Esophagus muscularis mucosa (tissue), 3 donors: ENCODE data around the gene ABCA2.

Experiments used
- POLR2A ChIP-seq: fragments of 450-650 bp; IDR thresholded peaks from one replicate; pipeline ENCODE4 v1.6.1; 2017; ENCODE audit warnings: antibody characterized with exemption, moderate library complexity, mild to moderate bottlenecking, low read depth
- TF ChIP-seq, protein P1 (sequence below), 3 experiments: fragments of 200-600 bp in 2 of 3; fragments of 450-650 bp in 1 of 3; sonication (generic) in 2 of 3; IDR thresholded peaks; one replicate each; pipeline ENCODE4 v1.5.1; 2017 to 2019; ENCODE audit warnings: antibody characterized with exemption in 3 of 3, mild to moderate bottlenecking in 2 of 3, moderate library complexity in 1 of 3

DNA sequence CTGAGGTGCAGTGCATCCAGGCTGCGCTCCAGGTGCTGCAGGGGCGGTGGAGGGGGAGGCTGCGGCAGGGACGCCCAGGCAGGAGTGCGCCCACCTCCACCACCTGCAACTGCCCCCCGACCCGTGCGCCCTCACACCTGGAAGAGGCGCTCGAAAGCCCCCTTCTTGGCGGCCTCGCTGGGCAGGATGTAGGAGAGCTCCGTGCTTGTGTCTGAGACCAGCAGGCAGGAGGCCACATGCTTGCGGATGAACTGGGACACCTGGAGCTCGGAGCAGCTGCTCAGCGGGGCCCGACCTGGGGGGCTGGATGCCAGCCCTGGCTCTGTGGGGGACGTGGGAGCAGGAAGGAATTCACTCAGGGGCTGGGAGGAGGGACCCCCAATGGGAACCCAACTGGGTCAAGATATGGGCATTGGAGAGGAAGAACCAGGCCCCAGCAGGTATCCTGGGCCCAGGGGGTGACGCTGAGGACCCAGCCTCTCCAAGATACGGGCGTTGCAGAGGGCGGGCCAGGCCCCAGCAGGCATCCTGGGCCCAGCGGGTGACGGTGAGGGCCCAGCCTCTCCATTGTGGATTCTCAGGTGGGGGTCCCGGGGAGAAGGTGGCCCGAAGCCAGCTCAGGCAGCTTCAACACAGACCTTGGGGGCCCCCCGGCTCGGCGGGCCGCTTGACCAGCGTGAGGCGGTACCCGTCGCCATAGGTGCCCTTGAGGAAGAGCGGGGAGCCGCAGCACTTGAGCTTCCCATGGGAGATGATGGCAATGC is 13.1 kb downstream of the ABCA2 start:
- TF ChIP-seq, protein P1, sequence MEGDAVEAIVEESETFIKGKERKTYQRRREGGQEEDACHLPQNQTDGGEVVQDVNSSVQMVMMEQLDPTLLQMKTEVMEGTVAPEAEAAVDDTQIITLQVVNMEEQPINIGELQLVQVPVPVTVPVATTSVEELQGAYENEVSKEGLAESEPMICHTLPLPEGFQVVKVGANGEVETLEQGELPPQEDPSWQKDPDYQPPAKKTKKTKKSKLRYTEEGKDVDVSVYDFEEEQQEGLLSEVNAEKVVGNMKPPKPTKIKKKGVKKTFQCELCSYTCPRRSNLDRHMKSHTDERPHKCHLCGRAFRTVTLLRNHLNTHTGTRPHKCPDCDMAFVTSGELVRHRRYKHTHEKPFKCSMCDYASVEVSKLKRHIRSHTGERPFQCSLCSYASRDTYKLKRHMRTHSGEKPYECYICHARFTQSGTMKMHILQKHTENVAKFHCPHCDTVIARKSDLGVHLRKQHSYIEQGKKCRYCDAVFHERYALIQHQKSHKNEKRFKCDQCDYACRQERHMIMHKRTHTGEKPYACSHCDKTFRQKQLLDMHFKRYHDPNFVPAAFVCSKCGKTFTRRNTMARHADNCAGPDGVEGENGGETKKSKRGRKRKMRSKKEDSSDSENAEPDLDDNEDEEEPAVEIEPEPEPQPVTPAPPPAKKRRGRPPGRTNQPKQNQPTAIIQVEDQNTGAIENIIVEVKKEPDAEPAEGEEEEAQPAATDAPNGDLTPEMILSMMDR (IDR thresholded peaks at IDR 0.05): no peak
- no peak for TF ChIP-seq POLR2A
